HG02884 (cell line): Measurements from ENCODE around the gene MCOLN1.
"Not testable (repeated sequence)": the region's sequence is repeated elsewhere in the genome, so short reads cannot be mapped to it uniquely, and the experiment has no call there.

Experiments used
- ATAC-seq: cut with Tn5 transposase; IDR thresholded peaks from one replicate; pipeline ENCODE4 v1.9.1; 2021; ENCODE audit warnings: mild to moderate bottlenecking, moderate library complexity; ENCODE audit not compliant: unreplicated experiment

Gene MCOLN1

DNA sequence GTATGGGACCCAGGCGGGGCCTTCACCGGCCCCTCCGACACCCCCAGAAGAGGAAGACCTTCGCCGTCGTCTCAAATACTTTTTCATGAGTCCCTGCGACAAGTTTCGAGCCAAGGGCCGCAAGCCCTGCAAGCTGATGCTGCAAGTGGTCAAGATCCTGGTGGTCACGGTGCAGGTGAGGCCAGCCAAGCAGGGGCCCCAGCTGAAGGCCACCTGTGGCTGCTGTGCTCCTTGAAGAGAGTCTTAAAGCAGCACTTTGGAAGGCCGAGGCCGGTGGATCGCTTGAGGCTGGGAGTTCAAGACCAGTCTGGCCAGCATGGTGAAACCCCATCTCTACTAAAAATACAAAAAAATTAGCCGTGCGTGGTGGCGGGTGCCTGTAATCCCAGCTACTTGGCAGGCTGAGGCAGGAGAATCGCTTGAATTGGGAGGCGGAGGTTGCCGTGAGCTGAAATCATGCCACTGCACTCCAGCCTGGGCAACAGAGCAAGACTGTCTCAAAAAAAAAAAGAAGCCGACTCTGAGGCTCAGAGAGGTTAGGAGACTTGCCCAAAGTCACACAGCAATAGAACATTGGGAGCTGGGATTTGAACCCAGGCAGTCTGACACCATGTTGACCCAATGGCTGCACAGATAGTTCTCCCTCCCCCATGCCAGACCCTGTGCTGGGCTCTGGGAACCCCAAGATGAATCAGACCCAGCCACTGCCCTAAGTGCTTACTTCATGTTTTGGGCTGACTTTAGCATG is 2.7 kb downstream of the MCOLN1 start:
- no peak for ATAC-seq

DNA sequence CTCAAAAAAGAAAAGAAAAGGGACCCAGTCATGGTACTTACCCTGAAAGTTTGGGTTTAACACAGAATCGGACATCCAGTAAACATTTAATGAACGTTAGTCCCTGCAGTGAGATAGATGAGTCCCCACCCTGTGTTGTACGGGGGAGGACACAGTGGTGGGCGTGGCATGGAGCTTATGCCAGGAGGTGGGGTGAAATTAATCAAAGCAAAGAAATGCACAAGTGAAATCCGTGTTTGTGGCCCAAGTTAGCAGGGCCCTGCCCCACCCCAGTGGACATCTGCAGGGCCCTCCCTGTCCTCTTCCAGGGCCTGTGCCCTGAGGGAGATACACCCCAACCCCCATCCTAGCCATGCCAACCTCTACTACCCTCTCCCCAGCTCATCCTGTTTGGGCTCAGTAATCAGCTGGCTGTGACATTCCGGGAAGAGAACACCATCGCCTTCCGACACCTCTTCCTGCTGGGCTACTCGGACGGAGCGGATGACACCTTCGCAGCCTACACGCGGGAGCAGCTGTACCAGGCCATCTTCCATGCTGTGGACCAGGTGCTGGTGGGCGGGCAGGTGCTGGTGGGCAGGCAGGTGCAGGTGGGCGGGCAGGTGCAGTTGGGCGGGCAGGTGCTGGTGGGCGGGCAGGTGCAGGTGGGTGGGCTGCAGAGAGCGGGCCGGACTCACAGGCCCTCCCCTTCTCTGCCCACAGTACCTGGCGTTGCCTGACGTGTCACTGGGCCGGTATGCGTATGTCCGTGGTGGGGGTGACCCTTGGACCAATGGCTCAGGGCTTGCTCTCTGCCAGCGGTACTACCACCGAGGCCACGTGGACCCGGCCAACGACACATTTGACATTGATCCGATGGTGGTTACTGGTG is 3.9 kb downstream of the MCOLN1 start:
- ATAC-seq: no peak

DNA sequence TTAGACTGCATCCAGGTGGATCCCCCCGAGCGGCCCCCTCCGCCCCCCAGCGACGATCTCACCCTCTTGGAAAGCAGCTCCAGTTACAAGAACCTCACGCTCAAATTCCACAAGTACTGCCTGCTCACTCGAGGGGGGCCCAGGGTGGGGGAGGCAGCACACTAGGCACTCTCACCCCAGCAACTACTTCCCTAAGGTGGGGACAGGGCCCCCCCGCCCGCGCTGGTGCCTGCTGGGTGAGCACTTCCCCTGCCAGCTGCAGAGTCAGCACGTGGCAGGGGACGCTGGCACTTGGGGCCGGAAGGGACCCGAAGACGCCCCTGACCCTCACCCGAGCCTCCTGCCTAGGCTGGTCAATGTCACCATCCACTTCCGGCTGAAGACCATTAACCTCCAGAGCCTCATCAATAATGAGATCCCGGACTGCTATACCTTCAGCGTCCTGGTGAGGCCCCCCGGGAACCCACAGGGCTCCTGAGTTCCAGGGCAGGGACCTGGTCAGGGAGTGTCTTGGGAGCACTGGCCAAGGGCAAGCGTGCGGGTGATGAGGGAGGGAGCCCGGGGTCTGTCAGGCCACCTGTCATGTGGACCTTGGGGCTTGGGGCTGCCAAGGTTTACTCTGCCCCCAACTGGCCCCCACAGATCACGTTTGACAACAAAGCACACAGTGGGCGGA is 5.2 kb downstream of the MCOLN1 start:
- ATAC-seq: no peak

DNA sequence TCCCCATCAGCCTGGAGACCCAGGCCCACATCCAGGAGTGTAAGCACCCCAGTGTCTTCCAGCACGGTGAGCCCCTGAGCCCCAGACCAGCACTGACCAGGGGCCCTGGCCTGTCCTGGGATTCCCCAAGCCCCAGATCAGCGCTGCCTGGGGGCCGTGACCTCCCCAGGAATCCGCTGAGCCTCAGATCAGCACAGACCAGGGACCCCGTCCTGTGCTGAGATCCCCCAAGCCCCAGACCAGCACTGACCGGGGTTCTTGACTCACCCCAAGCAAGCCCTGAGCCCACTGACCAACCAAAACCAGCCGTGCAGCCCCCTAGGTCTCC is 5.7 kb downstream of the MCOLN1 start:
- ATAC-seq: no peak

DNA sequence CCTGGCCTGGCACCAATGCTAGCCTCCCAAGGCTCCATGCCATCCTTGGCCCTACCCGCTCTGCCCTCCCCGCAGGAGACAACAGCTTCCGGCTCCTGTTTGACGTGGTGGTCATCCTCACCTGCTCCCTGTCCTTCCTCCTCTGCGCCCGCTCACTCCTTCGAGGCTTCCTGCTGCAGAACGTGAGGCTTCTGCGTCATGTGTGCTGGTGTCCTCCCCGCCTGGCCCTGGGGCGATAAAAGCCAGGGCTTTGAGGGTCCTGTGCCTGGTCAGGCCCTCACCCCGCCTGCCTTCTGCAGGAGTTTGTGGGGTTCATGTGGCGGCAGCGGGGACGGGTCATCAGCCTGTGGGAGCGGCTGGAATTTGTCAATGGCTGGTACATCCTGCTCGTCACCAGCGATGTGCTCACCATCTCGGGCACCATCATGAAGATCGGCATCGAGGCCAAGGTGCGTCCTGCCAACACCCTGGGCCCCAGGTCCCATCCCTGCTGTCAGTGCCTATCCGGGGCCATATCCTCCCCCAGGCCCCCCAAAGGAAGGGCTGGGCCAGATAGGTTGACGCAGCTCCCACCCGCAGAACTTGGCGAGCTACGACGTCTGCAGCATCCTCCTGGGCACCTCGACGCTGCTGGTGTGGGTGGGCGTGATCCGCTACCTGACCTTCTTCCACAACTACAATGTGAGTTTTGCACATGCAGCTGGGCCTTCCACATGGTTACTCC is 6.3 kb downstream of the MCOLN1 start:
- no peak for ATAC-seq

DNA sequence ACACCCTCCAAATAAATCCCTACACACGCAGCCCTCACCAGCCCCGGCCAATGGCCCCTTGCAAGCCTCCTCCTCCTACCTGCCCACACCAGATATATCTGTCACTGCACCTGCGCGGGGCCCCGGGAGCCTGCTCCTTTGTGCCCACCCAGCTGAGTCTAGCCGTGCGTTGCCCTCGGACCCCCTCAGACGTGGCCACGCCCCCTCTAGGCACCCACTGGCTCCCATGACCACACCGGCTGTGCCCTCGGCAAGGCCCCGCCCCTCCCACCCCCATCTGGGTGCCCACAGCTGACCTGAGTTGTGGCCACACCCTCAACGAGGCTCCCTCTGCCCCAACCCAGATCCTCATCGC is 6.8 kb downstream of the MCOLN1 start:
- no peak for ATAC-seq

DNA sequence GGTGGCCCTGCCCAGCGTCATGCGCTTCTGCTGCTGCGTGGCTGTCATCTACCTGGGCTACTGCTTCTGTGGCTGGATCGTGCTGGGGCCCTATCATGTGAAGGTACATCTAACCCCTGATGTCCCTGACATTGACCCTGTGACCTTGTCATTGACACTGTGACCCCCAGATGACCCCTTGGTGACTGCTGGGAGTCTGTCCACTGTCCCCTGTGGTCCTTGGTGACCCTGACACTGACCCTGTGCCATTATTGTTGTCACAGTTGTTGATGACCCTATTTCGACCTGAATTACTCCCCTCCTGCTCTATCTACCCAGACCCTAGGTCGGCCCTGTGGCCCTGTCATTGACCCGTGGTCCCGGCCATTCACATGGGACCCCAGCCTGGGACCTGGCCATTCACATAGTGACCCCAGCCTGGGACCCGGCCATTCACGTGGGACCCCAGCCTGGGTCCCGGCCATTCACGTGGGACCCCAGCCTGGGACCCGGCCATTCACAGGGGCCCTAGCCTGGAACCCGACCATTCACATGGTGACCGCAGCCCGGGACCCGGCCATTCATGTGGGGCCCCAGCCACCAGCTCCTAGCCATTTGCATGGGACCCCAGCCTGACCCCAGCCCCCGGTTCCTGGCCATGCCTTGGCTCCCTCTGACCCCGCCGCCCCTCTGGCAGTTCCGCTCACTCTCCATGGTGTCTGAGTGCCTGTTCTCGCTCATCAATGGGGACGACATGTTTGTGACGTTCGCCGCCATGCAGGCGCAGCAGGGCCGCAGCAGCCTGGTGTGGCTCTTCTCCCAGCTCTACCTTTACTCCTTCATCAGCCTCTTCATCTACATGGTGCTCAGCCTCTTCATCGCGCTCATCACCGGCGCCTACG is 7.4 kb downstream of the MCOLN1 start:
- no peak for ATAC-seq

DNA sequence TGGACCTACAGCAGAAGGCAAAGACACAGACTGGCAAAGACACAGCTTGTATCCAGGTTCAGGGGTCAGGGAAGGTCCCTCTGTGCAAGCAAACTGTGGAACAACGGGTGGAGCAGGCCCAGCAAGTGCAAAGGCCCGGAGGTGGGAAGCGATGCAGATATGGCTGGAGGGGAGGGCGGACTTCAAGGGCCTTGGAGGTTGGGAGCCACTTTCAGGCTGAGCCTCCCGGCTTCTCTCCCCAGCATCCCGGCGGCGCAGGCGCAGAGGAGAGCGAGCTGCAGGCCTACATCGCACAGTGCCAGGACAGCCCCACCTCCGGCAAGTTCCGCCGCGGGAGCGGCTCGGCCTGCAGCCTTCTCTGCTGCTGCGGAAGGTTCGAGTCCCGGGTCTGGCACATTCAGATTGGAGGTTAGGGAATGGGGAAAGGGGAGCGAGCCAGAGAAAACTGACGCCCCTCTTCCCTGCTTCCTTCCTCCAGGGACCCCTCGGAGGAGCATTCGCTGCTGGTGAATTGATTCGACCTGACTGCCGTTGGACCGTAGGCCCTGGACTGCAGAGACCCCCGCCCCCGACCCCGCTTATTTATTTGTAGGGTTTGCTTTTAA is 11.0 kb downstream of the MCOLN1 start:
- no peak for ATAC-seq

DNA sequence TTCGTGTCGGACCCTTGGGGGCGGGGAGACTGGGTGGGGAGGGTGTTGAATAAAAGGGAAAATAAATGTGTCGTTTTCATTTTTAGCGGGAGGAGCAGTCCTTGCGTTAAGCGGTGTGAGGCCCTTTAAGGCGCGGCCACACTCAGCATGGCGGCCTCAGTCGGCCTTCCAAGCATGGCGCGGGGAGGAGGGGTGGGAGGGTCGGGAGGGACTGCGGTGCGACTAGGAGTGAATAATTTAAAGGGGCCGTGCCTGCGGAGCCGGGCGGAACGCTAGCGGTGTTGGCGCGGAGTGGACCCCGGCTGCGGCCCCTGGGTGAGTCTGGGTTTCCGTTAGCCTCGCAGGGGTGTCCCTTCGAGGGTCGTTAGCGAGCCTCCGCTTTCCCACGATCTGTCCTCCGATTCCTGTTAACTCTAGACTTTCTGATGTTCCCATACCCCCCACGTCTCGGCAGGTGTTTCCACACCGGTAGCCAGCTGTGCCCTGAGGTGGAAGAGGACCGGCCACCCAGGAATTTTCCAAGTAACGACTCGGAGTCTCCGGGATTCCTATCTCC is 11.6 kb downstream of the MCOLN1 start:
- ATAC-seq: no peak

DNA sequence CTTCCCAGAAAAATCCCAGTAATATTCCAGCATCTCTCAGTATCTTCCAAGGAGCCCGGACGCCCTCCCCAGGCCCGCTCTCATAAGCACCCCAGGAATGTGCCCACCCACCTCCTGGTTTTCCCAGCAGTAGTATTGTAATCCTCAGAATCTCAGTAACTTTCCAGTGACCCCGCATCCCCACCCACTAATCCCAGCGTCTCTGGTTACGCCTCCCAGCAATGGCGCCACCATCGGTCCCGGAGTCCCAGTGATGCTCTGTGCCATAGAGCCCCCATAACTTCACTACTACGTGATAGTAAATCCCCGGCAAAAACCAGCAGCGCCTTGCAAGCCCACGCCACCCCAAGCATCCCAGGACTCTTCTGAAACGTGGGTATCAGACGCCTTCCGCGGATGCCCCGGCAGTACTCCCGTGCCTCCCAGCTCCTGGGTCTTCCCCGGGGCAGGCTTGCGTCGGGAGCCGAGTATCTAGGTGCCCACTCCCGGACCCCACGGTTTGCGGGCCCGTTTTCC is 12.2 kb downstream of the MCOLN1 start:
- no peak for ATAC-seq

DNA sequence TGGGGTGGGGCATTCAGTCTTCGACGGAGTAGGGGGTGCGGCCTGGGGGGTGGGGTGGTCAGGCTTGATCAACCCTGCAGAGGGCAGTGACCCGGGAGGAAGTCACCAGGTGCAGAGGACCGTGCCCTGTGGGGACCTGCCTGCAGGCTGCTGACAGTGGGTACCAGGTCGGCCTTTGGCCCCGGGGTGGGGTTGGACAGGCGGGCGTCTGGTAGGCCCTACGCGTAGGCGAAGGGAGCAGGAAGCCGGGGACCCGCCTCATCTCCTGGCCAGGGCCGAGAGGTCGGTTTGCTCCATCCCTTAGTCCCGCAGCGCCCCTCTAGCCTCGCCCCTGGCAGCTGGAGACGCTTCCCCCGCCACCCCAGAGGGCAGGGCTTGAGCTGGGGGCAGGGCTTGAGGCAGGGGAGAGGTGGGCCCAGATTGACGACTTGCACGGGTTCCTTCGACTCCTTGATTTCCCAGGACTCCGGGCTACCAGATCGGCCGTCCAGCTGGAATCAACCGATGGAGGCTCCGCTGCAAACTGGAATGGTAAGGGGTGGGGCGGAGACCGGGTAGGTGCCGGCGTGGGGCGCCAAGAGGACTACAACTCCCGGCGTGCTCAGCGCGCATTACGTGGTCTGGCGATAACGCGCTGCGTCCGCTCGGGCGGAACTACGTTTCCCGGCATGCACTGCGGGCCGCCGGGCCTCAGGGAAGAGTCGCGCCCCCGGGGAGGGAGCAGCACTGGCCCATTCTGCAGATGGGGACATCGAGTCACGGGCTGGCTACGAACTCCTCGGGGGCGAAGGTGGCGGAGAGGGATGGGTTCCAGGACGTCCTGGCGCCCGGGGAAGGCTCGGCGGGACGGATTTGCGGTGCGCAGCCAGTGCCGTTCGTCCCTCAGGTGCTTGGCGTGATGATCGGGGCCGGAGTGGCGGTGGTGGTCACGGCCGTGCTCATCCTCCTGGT is 12.9 kb downstream of the MCOLN1 start, which contains the start of gene PNPLA6:
TSS of gene PNPLA6 (plus strand) at position 671 of the 951 bp plus-strand sequence. CDS start at position 743, 72 bp downstream.
- ATAC-seq: peak; percentile 79

DNA sequence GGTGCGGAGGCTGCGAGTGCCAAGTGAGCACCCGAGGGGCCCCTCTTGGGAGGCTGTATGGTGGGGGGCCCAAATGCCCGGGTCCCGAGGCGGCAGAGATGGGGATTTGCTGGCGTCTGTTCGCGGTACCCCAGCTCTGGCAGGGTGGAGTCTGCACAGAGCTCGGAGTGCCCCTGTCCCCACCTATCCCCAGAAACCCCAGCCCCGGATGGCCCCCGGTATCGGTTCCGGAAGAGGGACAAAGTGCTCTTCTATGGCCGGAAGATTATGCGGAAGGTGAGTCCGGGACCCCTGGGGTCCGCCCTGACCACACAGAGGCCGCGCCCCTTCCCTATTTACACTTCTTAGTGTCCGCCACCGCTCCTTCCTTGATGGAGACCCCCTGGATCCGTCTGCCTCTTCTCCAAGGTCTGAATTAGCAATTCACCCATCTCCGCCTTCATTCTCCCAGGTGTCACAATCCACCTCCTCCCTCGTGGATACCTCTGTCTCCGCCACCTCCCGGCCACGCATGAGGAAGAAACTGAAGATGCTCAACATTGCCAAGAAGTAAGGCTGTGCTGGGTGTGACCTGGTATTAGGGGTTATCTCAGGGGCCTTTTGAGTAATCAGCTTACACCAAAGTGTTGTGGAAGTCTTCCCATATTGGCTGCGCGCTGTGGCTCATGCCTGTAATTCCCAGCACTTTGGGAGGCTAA is 13.7 kb downstream of the MCOLN1 start:
- ATAC-seq: no peak

DNA sequence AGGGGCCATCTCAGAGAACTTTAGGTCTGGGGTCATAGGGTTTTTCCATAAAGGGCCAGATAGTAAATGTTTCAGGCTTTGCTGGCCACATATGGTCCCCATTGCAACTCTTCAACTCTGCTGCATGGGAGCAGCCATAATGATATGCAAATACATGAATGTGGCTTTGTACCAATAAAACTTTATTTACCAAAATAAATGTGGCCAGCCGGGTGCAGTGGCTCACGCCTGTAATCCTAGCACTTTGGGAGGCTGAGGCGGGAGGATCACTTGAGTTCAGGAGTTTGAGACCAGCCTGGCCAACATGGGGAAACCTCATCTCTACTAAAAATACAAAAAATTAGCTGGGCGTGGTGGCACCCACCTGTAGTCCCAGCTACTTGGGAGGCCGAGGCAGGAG is 16.6 kb downstream of the MCOLN1 start:
- ATAC-seq: not testable (repeated sequence)

DNA sequence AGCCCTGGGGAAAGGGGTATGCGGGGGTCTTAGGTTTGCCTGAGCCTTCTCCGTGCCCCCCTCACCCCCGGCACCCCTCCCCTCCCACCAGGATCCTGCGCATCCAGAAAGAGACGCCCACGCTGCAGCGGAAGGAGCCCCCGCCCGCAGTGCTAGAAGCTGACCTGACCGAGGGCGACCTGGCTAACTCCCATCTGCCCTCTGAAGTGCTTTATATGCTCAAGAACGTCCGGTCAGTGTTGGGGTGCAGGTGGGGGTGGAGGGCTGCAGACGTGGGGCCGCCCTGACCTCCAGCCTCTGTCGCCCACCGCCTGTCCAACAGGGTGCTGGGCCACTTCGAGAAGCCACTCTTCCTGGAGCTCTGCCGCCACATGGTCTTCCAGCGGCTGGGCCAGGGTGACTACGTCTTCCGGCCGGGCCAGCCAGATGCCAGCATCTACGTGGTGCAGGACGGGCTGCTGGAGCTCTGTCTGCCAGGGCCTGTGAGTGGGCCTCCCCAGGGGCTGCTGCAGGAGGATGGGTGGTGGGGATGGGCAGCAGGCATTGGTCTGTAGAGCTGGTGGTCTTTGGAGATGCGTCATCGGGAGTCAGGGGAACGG is 17.5 kb downstream of the MCOLN1 start:
- ATAC-seq: no peak

DNA sequence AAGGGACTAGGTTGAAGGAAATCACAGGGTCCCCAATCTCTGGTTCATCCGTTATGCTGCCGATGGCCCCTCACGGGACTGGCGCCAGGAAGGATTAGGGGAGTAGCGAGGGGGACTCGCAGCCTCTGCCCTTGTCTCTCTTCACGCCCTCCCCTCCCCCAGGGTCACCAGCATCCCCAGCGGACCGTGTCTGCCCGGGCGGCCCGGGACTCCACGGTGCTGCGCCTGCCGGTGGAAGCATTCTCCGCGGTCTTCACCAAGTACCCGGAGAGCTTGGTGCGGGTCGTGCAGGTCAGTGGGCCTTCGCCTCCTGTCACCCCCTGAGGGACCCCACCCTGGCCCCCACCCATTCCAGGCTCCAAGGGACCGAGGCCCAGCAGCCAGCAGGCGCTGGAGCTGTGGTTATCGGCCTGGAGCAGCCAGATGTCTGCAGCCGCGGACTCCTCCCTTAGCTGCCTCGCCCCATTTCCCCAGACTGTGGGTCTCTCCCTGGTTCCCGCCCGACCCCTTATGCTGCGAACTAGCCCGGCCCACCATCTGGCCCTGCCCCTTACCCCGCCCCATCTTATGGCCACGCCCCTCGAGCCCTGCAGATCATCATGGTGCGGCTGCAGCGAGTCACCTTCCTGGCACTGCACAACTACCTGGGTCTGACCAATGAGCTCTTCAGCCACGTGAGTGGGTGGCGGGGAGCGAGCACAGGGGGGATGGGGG is 18.5 kb downstream of the MCOLN1 start:
- ATAC-seq: no peak

DNA sequence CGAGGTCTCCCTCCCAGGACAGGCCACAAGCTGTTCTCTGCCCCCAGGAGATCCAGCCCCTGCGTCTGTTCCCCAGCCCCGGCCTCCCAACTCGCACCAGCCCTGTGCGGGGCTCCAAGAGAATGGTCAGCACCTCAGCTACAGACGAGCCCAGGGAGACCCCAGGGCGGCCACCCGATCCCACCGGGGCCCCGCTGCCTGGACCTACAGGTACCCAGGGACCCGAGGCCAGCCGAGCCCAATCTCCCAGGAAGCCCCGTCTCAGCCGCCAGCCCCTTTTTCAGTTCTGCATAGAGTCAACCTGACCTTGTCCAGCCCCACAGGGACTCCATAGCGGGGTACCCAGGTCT is 19.0 kb downstream of the MCOLN1 start:
- no peak for ATAC-seq
